Stimulated activated CD8-positive, alpha-beta memory T cell treated with anti-CD3 and anti-CD28 coated beads, Interleukin-4, amount 100 ng/mL, for 1 hour (primary cell): ENCODE results near the gene MRRF.

Source experiments
- DNase-seq, 2 donors: peaks; one replicate each; pipeline ENCODE4 v3.0.0-alpha.2; 2020; ENCODE audit warnings: low read depth in 2 of 2, low spot score in 1 of 2

The MRRF gene

GRCh38 chr9:122264360-122265148 lies at the start of gene MRRF, which contains the start of gene RBM18:
TSS of gene MRRF (plus strand) at chr9:122264882. CDS start at chr9:122270892, 6,010 bp downstream.
TSS of gene RBM18 (minus strand) at chr9:122264840. CDS start at chr9:122261492, 3,348 bp downstream.
- DNase-seq: peak; percentile 81

GRCh38 chr9:122215663-122216062 lies 49.0 kb upstream of the MRRF start:
- no peak for DNase-seq

GRCh38 chr9:122216138-122216797 lies 48.4 kb upstream of the MRRF start:
- DNase-seq: no peak

GRCh38 chr9:122216798-122217418 lies 47.8 kb upstream of the MRRF start:
- no peak for DNase-seq

GRCh38 chr9:122217640-122218039 lies 47.0 kb upstream of the MRRF start:
- DNase-seq: no peak

GRCh38 chr9:122218071-122218934 lies 46.4 kb upstream of the MRRF start:
- no peak for DNase-seq

GRCh38 chr9:122218935-122219855 lies 45.5 kb upstream of the MRRF start:
- DNase-seq: no peak

- DNase-seq: no peak
Observed at GRCh38 chr9:122219856-122220672, 44.6 kb upstream of the MRRF start.

GRCh38 chr9:122220673-122221182 lies 44.0 kb upstream of the MRRF start:
- DNase-seq: no peak

- no peak for DNase-seq
Observed at GRCh38 chr9:122221183-122221811, 43.4 kb upstream of the MRRF start.

GRCh38 chr9:122222791-122223190 lies 41.9 kb upstream of the MRRF start:
- DNase-seq: no peak

- DNase-seq: no peak
Observed at GRCh38 chr9:122223435-122223834, 41.2 kb upstream of the MRRF start.

- no peak for DNase-seq
Observed at GRCh38 chr9:122225312-122226141, 39.2 kb upstream of the MRRF start.

- no peak for DNase-seq
Observed at GRCh38 chr9:122226142-122226757, 38.4 kb upstream of the MRRF start.

GRCh38 chr9:122226758-122227574 lies 37.7 kb upstream of the MRRF start:
- DNase-seq: no peak

GRCh38 chr9:122227575-122227900 lies 37.1 kb upstream of the MRRF start:
- DNase-seq: no peak

GRCh38 chr9:122228191-122228567 lies 36.5 kb upstream of the MRRF start:
- DNase-seq: no peak
